K562 treated with DMSO at 1 percent for 12 hours (cell line): ENCODE data around the gene SNAPC4. TPM values are rescaled to one million over a fixed set of nuclear protein-coding genes. Genes with fewer than 3 reads are reported as not detected.

Experiments used
- total RNA-seq: library from RNA; unstranded; fragments of 300-600 nt; gene quantifications from 2 replicates; pipeline ENCODE4 v1.2.3, GENCODE V29; 2022; ENCODE audit not compliant: insufficient read depth

The SNAPC4 gene, protein sequence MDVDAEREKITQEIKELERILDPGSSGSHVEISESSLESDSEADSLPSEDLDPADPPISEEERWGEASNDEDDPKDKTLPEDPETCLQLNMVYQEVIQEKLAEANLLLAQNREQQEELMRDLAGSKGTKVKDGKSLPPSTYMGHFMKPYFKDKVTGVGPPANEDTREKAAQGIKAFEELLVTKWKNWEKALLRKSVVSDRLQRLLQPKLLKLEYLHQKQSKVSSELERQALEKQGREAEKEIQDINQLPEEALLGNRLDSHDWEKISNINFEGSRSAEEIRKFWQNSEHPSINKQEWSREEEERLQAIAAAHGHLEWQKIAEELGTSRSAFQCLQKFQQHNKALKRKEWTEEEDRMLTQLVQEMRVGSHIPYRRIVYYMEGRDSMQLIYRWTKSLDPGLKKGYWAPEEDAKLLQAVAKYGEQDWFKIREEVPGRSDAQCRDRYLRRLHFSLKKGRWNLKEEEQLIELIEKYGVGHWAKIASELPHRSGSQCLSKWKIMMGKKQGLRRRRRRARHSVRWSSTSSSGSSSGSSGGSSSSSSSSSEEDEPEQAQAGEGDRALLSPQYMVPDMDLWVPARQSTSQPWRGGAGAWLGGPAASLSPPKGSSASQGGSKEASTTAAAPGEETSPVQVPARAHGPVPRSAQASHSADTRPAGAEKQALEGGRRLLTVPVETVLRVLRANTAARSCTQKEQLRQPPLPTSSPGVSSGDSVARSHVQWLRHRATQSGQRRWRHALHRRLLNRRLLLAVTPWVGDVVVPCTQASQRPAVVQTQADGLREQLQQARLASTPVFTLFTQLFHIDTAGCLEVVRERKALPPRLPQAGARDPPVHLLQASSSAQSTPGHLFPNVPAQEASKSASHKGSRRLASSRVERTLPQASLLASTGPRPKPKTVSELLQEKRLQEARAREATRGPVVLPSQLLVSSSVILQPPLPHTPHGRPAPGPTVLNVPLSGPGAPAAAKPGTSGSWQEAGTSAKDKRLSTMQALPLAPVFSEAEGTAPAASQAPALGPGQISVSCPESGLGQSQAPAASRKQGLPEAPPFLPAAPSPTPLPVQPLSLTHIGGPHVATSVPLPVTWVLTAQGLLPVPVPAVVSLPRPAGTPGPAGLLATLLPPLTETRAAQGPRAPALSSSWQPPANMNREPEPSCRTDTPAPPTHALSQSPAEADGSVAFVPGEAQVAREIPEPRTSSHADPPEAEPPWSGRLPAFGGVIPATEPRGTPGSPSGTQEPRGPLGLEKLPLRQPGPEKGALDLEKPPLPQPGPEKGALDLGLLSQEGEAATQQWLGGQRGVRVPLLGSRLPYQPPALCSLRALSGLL (N-terminal part only)
- total RNA-seq: 5.5 and 11.6 TPM in 2 replicates

DNA sequence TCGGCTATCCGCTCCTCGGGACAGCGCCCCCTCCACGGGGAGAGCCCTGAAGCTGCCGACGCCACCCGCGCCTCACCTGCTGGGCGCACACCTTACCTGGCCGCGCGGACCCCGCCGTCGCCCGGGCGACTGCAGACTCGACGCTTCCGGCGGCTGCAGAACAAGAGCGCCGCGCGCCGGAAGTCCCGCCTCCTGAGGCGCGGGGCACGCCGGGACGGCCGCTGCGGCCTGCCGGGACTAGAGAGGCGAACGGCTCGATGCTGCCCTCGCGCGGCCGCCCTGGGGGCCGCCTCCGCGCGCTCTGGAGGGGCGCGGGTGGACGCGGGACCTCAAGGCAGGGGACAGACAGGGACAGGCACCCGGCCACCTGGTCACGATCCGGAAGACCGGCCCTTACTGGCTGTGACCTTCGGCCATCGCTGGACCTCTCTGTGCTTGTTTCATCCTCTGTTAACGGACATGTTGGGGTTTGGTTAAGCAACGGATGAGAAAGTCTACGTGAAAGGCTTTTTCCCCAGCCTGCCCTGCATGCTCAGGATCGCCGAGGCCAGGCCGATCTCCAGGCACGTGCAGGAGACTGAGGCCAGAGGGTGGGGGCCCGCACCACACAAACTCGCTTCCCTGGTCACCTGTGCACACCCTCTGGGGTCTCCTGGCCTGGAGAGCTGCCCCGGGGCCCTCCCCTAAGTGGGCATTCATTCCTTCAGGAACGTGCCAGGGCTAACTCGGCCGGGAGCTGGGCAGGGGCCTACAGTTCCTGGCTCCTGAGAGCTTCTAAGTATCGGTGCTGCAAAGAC lies at the start of gene SNAPC4:
SNAPC4 (minus strand) TSS at position 133 of the 797 bp plus-strand sequence. CDS start 1,742 bp downstream, outside the sequence.

DNA sequence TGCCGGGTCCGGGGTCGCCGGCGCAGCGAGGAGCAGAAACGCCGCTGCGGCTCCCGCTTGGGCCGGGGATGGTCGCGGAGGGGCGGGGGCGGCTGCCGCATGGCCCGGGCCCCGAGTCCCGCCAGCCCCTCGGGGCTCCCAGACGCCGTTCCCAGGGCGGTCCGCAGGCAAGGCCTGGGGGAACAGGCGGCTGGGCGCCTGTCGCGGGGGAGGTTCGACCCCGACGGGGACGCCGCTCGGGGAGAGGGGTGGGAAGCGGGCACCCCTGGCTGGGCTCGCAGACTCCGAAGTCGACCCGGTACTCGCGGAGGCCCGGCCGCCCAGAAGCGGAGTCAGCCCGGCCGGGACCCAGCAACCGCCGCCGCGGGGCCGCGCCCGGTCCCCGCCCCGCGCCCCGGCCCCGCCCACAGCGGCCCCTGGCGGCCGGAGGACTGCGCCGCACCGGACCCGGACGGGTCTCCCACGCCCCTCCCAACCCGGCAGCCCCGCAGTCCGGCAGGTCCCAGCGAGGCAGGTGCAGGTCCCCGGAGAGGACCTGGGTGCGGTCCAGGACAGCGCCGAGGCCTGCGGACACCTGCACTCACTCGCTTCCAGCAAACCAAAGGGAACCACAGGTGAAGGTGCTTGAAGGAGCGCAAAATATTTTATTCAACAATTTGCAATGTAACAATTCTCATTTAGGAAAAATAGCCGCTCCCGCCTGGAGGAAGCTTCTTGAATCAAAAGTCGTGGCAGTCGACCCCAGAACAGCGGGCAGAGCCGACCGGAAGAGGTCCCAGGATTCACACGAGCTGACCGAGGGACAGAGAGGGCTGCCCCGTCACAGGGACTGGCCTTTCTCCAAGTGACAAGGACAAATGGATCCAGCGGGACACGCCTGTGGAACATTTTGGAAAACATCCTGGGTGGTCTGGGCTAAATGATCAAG lies 39.8 kb upstream of the SNAPC4 start, which contains the start of gene INPP5E:
INPP5E (minus strand) TSS at position 365 of the 928 bp plus-strand sequence. CDS start 426 bp downstream, outside the sequence.

DNA sequence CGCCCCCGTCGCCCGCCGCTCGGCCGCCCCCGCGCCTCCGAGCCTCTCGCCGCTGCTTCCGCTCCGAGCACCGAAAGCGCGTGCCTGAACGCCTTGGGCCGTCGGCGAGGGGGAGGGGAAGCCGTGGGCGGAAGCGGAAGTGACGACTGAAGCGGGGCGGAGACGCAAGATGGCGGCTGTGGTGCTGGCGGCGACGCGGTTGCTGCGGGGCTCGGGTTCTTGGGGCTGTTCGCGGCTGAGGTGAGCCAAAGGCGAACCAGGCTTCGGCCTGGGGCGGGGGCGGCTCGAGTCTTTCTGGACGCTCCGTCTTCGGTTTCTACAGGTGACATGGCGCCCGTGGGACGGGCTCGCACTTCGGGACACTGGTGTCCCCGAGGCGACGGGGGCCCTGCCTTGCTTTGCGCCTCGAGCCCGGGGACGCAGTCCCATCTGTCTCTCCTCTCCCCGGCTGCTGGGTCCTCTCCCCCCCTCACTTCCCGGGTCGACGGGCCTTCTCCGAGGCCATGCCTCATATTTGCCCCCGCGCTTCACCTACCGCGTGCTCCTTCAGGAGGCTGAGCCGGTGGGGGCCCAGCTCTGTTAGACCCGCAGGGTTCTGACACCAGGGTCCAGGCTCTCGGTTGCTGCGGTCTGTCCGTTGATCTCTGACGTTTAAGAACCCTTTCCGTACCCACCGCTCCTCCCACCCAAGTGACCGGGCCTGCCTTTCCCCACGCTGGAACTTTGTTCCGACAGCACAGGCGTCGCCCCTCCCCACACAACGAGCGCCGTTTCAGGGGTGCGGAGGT lies 10.7 kb upstream of the SNAPC4 start, which contains the start of the genes ENTR1 and PMPCA:
ENTR1 (minus strand) TSS at position 115 of the 788 bp plus-strand sequence. CDS start 217 bp downstream, outside the sequence.
PMPCA (plus strand) TSS at position 159 of the 788 bp plus-strand sequence; CDS start at position 170, 11 bp downstream.

GRCh38 chr9:136373300-136374182 lies 26.4 kb downstream of the SNAPC4 start, which contains the start of gene CARD9:
Gene CARD9, minus strand, starts transcription at chr9:136373669. Its CDS starts 1,591 bp downstream, at chr9:136372078.

GRCh38 chr9:136363106-136363948 lies 36.6 kb downstream of the SNAPC4 start, which contains the start of gene DNLZ:
Gene DNLZ, minus strand, starts transcription at chr9:136363744. Its CDS starts 30 bp downstream, at chr9:136363714.

Other genes with a start within 250 kb of the SNAPC4 start
- gene LHX3, start 195.0 kb downstream of the SNAPC4 start, total RNA-seq: not detected in 2 replicates
- gene QSOX2, start 154.4 kb downstream of the SNAPC4 start, total RNA-seq: 7.0 and 20.5 TPM in 2 replicates
- not detected in 2 replicates for gene CCDC187, start 96.1 kb downstream of the SNAPC4 start, total RNA-seq
- gene GPSM1, start 72.6 kb downstream of the SNAPC4 start, total RNA-seq: 9.6 and 12.2 TPM in 2 replicates
- gene DNLZ, start 36.4 kb downstream of the SNAPC4 start, total RNA-seq: 20.3 and 28.3 TPM in 2 replicates
- gene CARD9, start 26.5 kb downstream of the SNAPC4 start, total RNA-seq: 10.1 and 15.8 TPM in 2 replicates
- 30.9 and 45.6 TPM in 2 replicates for gene ENTR1, start 10.4 kb upstream of the SNAPC4 start, total RNA-seq
- gene PMPCA, start 10.5 kb upstream of the SNAPC4 start, total RNA-seq: 50.6 and 65.4 TPM in 2 replicates
- 7.6 and 15.8 TPM in 2 replicates for gene INPP5E, start 39.7 kb upstream of the SNAPC4 start, total RNA-seq
- gene SEC16A, start 82.9 kb upstream of the SNAPC4 start, total RNA-seq: 24.6 and 71.5 TPM in 2 replicates
- gene NOTCH1, start 145.9 kb upstream of the SNAPC4 start, total RNA-seq: 4.5 and 20.9 TPM in 2 replicates